ENCODE results near the gene PITX3. TPM values are rescaled to one million over a fixed set of nuclear protein-coding genes. Genes with fewer than 3 reads are reported as not detected.

Gene PITX3
- polyA plus RNA-seq (2012; ENCODE audit: low read depth, missing spikeins) = not detected

DNA sequence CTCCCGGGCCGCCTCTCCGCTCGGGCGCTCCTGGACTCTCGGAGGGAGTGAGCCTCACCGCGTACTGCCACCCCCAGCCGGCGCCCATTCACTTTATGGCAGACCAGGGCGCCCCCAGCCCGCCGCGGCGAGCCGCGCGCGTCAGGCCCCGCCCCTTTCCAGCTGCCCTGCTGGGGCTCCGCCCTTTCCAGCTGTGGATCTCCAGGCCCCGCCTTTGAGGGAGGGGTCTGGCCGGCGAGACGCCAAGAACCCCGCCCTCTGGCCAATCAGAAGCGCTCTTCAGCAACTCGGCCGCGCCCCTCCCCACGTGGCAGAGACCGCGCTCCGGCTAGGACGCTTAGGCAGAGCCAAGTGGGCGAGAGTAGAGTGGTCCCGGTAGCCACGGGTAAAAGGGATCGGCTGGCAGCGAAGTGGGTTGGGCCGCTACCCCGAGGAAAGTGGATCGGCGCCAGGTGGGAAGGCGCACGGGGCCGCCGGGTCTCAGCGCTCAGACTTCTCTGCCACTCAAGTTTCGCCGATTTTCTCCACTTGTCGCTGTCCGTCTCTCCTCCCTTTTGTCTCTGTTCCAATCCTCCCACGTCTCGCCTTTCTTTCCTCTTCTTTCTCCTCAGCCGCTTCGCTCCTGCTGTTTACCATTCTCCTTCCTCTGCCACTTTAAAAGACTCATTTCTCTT lies at the start of gene PITX3:
Gene PITX3, minus strand, starts transcription at position 69 of the 674 bp plus-strand sequence. CDS start 9,432 bp downstream, outside the sequence.
- peak; percentile 97 for FAIRE-seq
- DNase-seq (ENCODE audit: insufficient read length, low spot score) = peak; percentile 98
- no peak for TF ChIP-seq SPI1 (IDR thresholded peaks at IDR 0.05; ENCODE audit: low read depth, low read length)
- TF ChIP-seq TAF1 (IDR thresholded peaks at IDR 0.05; ENCODE audit: low read depth, low read length) = no peak
- TF ChIP-seq POU2F2 (IDR thresholded peaks at IDR 0.05; ENCODE audit: low read depth, low read length) = no peak
- no peak for TF ChIP-seq POLR2A (IDR thresholded peaks at IDR 0.05; ENCODE audit: low read depth, low read length)
- TF ChIP-seq POLR2AphosphoS5 (IDR thresholded peaks at IDR 0.05; ENCODE audit: low read depth, low read length) = no peak
- no peak for TF ChIP-seq PAX5 (IDR thresholded peaks at IDR 0.05; ENCODE audit: insufficient read depth, low read length, severe bottlenecking)

GRCh38 chr10:102289840-102290239 lies 48.5 kb upstream of the PITX3 start:
- DNase-seq (ENCODE audit: insufficient read length, low spot score) = no peak
- no peak for FAIRE-seq
- TF ChIP-seq POU2F2 (IDR thresholded peaks at IDR 0.05; ENCODE audit: low read depth, low read length) (no peak), PAX5 (IDR thresholded peaks at IDR 0.05; ENCODE audit: insufficient read depth, low read length, severe bottlenecking) (no peak), POLR2A (IDR thresholded peaks at IDR 0.05; ENCODE audit: low read depth, low read length) (no peak), POLR2AphosphoS5 (IDR thresholded peaks at IDR 0.05; ENCODE audit: low read depth, low read length) (no peak), SPI1 (IDR thresholded peaks at IDR 0.05; ENCODE audit: low read depth, low read length) (no peak), TAF1 (IDR thresholded peaks at IDR 0.05; ENCODE audit: low read depth, low read length) (no peak)

DNA sequence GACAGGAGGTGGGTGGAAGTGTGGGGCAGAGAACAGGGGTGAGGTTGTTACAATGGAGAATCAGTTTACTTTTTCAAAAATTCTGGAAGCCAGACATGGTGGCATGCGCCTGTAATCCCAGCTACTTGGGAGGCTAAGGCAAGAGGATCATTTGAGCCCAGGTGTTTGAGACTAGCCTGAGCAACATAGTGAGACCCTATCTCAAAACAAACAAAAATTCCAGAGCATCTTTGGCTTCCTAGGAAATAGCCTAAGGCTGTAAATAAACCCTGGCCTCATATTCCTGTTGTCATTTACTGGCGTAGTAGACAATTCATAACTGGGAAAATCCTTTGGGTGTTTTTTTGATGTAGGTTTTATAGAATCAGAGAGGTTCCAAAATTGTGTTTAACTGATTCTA lies 48.0 kb upstream of the PITX3 start:
- no peak for DNase-seq (ENCODE audit: insufficient read length, low spot score)
- FAIRE-seq = no peak
- TF ChIP-seq POLR2A (IDR thresholded peaks at IDR 0.05; ENCODE audit: low read depth, low read length) (no peak), SPI1 (IDR thresholded peaks at IDR 0.05; ENCODE audit: low read depth, low read length) (no peak), POLR2AphosphoS5 (IDR thresholded peaks at IDR 0.05; ENCODE audit: low read depth, low read length) (no peak), PAX5 (IDR thresholded peaks at IDR 0.05; ENCODE audit: insufficient read depth, low read length, severe bottlenecking) (no peak), POU2F2 (IDR thresholded peaks at IDR 0.05; ENCODE audit: low read depth, low read length) (no peak), TAF1 (IDR thresholded peaks at IDR 0.05; ENCODE audit: low read depth, low read length) (no peak)

DNA sequence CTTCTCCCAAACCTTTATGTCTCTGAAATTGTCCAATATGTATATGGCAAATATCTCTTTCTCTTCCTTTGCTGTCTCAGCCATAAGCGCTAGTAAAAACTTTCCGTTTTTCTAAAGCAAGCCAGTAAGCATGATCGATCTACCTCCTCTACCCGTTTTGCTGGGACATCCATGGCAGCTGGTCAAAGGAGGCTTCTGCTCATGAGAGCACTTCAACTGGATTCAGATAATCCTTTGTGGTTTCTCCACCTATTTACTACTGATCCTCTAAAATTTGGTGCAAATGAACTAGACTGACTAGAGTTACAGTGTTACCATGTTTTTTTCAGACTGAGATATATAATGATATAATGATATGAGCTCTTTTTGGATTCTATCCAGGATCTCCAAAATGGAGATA lies 46.7 kb upstream of the PITX3 start:
- no peak for DNase-seq (ENCODE audit: insufficient read length, low spot score)
- TF ChIP-seq POLR2AphosphoS5 (IDR thresholded peaks at IDR 0.05; ENCODE audit: low read depth, low read length) = no peak
- TF ChIP-seq POLR2A (IDR thresholded peaks at IDR 0.05; ENCODE audit: low read depth, low read length) = no peak
- no peak for TF ChIP-seq POU2F2 (IDR thresholded peaks at IDR 0.05; ENCODE audit: low read depth, low read length)
- TF ChIP-seq PAX5 (IDR thresholded peaks at IDR 0.05; ENCODE audit: insufficient read depth, low read length, severe bottlenecking) = no peak
- FAIRE-seq = no peak

- no peak for TF ChIP-seq PAX5 (IDR thresholded peaks at IDR 0.05; ENCODE audit: insufficient read depth, low read length, severe bottlenecking)
- no peak for TF ChIP-seq POLR2AphosphoS5 (IDR thresholded peaks at IDR 0.05; ENCODE audit: low read depth, low read length)
- TF ChIP-seq TAF1 (IDR thresholded peaks at IDR 0.05; ENCODE audit: low read depth, low read length) = no peak
- TF ChIP-seq SPI1 (IDR thresholded peaks at IDR 0.05; ENCODE audit: low read depth, low read length) = peak; percentile 78
- TF ChIP-seq POU2F2 (IDR thresholded peaks at IDR 0.05; ENCODE audit: low read depth, low read length) = no peak
- no peak for TF ChIP-seq POLR2A (IDR thresholded peaks at IDR 0.05; ENCODE audit: low read depth, low read length)
- no peak for DNase-seq (ENCODE audit: insufficient read length, low spot score)
- peak; percentile 13 for FAIRE-seq
Observed at GRCh38 chr10:102287538-102287937, 46.2 kb upstream of the PITX3 start.

DNA sequence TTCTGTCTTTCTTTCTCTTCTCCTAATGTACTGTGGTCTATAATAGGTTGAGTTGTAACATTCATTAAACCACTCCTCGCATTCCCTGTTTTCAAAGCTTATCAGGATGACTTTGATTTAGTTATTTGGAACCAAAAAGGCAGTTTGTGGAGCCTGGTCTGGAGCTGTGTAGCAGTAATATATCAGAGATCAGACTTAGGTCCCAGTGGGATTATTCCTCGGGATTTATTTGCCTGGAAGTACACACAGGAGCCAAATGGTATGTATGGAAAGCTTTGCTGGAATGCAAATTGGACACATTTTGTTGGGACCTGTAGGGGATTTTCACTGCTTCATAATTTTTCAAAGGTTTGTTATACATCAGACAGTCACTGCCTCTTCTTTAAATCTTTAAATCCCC lies 44.9 kb upstream of the PITX3 start:
- TF ChIP-seq PAX5 (IDR thresholded peaks at IDR 0.05; ENCODE audit: insufficient read depth, low read length, severe bottlenecking) (no peak), TAF1 (IDR thresholded peaks at IDR 0.05; ENCODE audit: low read depth, low read length) (no peak), POLR2A (IDR thresholded peaks at IDR 0.05; ENCODE audit: low read depth, low read length) (no peak), POLR2AphosphoS5 (IDR thresholded peaks at IDR 0.05; ENCODE audit: low read depth, low read length) (no peak), SPI1 (IDR thresholded peaks at IDR 0.05; ENCODE audit: low read depth, low read length) (no peak), POU2F2 (IDR thresholded peaks at IDR 0.05; ENCODE audit: low read depth, low read length) (no peak)
- DNase-seq (ENCODE audit: insufficient read length, low spot score) (no peak), FAIRE-seq (no peak)

DNA sequence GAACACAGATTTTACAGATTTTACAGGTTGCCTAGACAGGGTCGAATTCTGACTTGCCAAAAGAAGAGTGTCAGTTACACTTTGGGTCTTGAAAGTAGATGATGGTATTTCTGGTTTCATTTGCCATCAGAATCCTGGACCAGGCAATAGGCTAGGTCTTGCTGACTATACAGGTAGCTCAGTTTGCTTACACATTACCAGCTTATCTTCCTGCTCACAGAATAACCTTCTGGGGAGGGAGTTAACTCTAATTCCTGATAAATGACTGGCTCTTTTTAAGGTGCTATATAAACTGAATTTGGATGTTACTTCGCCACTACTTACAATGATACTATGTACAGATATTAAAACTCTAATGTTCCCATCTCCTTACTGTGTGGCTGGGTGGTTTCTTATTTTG lies 43.8 kb upstream of the PITX3 start:
- no peak for DNase-seq (ENCODE audit: insufficient read length, low spot score)
- FAIRE-seq = peak; percentile 16
- TF ChIP-seq PAX5 (IDR thresholded peaks at IDR 0.05; ENCODE audit: insufficient read depth, low read length, severe bottlenecking) (no peak), POLR2A (IDR thresholded peaks at IDR 0.05; ENCODE audit: low read depth, low read length) (no peak), SPI1 (IDR thresholded peaks at IDR 0.05; ENCODE audit: low read depth, low read length) (no peak), POLR2AphosphoS5 (IDR thresholded peaks at IDR 0.05; ENCODE audit: low read depth, low read length) (no peak), TAF1 (IDR thresholded peaks at IDR 0.05; ENCODE audit: low read depth, low read length) (no peak), POU2F2 (IDR thresholded peaks at IDR 0.05; ENCODE audit: low read depth, low read length) (no peak)

- DNase-seq (ENCODE audit: insufficient read length, low spot score) (no peak), FAIRE-seq (no peak)
- TF ChIP-seq PAX5 (IDR thresholded peaks at IDR 0.05; ENCODE audit: insufficient read depth, low read length, severe bottlenecking) (no peak), TAF1 (IDR thresholded peaks at IDR 0.05; ENCODE audit: low read depth, low read length) (no peak), POU2F2 (IDR thresholded peaks at IDR 0.05; ENCODE audit: low read depth, low read length) (no peak), SPI1 (IDR thresholded peaks at IDR 0.05; ENCODE audit: low read depth, low read length) (no peak), POLR2AphosphoS5 (IDR thresholded peaks at IDR 0.05; ENCODE audit: low read depth, low read length) (no peak), POLR2A (IDR thresholded peaks at IDR 0.05; ENCODE audit: low read depth, low read length) (no peak)
Observed at GRCh38 chr10:102284531-102284930, 43.2 kb upstream of the PITX3 start.

DNA sequence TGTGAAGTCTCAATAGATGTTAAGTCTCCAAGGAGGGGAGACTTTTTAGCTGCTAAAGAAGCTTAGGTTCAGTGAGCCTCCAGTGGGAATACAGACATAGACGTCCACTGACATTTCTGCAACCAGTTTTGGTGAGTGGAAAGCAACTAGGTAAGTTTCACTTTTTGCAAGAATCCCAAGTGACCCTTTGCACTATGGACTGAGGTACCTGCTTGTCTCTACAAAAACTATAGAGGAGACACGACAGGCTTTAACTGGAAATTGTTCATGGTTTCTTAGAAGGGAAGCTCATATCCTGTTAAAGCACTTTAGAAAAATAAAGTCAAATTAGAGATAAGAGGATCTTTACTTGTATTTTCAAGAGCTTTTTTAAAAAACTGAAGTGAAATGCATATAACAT lies 42.6 kb upstream of the PITX3 start:
- FAIRE-seq (no peak), DNase-seq (ENCODE audit: insufficient read length, low spot score) (no peak)
- TF ChIP-seq TAF1 (IDR thresholded peaks at IDR 0.05; ENCODE audit: low read depth, low read length) (no peak), PAX5 (IDR thresholded peaks at IDR 0.05; ENCODE audit: insufficient read depth, low read length, severe bottlenecking) (no peak), POLR2A (IDR thresholded peaks at IDR 0.05; ENCODE audit: low read depth, low read length) (no peak), POU2F2 (IDR thresholded peaks at IDR 0.05; ENCODE audit: low read depth, low read length) (no peak), SPI1 (IDR thresholded peaks at IDR 0.05; ENCODE audit: low read depth, low read length) (no peak), POLR2AphosphoS5 (IDR thresholded peaks at IDR 0.05; ENCODE audit: low read depth, low read length) (no peak)

Data from GM12891 (cell line).